ENCODE measurements around the gene RAE1.

Gene RAE1

GRCh38 chr20:57387463-57387862 lies 36.4 kb downstream of the RAE1 start:
- Histone ChIP-seq H3K27me3 (replicated peaks; ENCODE audit: control insufficient read depth, insufficient read depth, low read length) (no peaks in the 10 kb centered on the region), H3K4me3 (replicated peaks; ENCODE audit: low read depth, low read length) (no peak overlapping the region), H3K36me3 (ENCODE audit: control insufficient read depth, insufficient read depth, low read length) (peaks cover 8% of the 10 kb centered on the region)
- TF ChIP-seq CTCF (IDR thresholded peaks at IDR 0.05; ENCODE audit: insufficient read depth, low read length, poor library complexity, severe bottlenecking): no peak
- no peak for DNase-seq (ENCODE audit: extremely low read depth, insufficient read length)

GRCh38 chr20:57387945-57388371 lies 36.9 kb downstream of the RAE1 start:
- H3K27me3 ChIP-seq (replicated peaks; ENCODE audit: control insufficient read depth, insufficient read depth, low read length): no peaks in the 10 kb centered on the region
- H3K36me3 ChIP-seq (ENCODE audit: control insufficient read depth, insufficient read depth, low read length): peaks cover 8% of the 10 kb centered on the region
- no peak overlapping the region for H3K4me3 ChIP-seq (replicated peaks; ENCODE audit: low read depth, low read length)
- no peak for TF ChIP-seq CTCF (IDR thresholded peaks at IDR 0.05; ENCODE audit: insufficient read depth, low read length, poor library complexity, severe bottlenecking)
- no peak for DNase-seq (ENCODE audit: extremely low read depth, insufficient read length)

DNA sequence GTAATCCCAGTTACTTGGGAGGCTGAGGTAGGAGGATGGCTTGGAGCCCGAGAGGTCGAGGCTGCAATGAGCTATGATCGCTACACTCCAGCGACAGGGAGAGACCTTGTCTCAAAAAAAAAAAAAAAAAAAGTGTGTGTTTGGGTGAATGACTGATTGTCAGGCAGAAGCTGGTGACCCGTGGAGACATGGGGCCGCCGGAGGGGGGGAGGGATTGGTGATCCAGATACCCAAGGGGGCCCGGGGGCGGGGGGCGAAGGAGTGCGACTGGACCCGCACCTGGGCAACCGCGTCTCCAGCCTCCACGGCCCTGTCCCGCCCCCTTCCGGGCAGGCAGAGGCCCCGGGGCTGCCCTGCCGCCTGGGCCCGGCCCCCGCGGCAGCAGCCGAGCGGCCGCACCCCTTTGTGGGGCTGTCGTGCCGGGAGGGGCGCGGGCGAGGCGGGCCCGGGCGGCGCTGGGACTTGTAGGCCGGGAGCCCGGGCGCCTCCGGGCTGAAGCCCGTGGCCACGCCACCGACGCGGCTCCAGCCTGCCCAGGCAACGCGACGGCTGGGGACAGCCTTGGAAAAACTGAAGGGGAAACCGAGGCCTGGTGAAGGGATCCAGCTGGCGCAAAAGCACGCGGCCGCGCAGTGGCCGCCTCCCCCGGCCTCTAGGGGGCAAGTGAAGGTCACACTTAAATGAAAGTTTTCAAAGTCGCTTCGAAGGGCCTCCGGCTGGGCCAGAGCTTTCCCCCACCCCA lies 38.1 kb downstream of the RAE1 start:
- no peaks in the 10 kb centered on the region for H3K27me3 ChIP-seq (replicated peaks; ENCODE audit: control insufficient read depth, insufficient read depth, low read length)
- peak; percentile 86 for DNase-seq (ENCODE audit: extremely low read depth, insufficient read length)
- peaks cover 17% of the 10 kb centered on the region for H3K36me3 ChIP-seq (ENCODE audit: control insufficient read depth, insufficient read depth, low read length)
- TF ChIP-seq CTCF (IDR thresholded peaks at IDR 0.05; ENCODE audit: insufficient read depth, low read length, poor library complexity, severe bottlenecking): peak; percentile 62
- H3K4me3 ChIP-seq (replicated peaks; ENCODE audit: low read depth, low read length): peak overlapping the region; percentile 62

GRCh38 chr20:57389695-57390603 lies 38.9 kb downstream of the RAE1 start:
- Histone ChIP-seq H3K36me3 (ENCODE audit: control insufficient read depth, insufficient read depth, low read length) (peaks cover 23% of the 10 kb centered on the region), H3K4me3 (replicated peaks; ENCODE audit: low read depth, low read length) (peak overlapping the region; percentile 62), H3K27me3 (replicated peaks; ENCODE audit: control insufficient read depth, insufficient read depth, low read length) (no peaks in the 10 kb centered on the region)
- TF ChIP-seq CTCF (IDR thresholded peaks at IDR 0.05; ENCODE audit: insufficient read depth, low read length, poor library complexity, severe bottlenecking): no peak
- DNase-seq (ENCODE audit: extremely low read depth, insufficient read length): peak; percentile 80

GRCh38 chr20:57390604-57391438 lies 39.8 kb downstream of the RAE1 start, which contains the start of gene RBM38:
TSS of gene RBM38 (plus strand) at chr20:57391396. CDS start at chr20:57391582, 186 bp downstream.
- peak; percentile 86 for DNase-seq (ENCODE audit: extremely low read depth, insufficient read length)
- Histone ChIP-seq H3K4me3 (replicated peaks; ENCODE audit: low read depth, low read length) (peak within 1 kb of the TSS; percentile 88), H3K27me3 (replicated peaks; ENCODE audit: control insufficient read depth, insufficient read depth, low read length) (no peaks in the 10 kb centered on the region), H3K36me3 (ENCODE audit: control insufficient read depth, insufficient read depth, low read length) (peaks cover 28% of the 10 kb centered on the region)
- no peak for TF ChIP-seq CTCF (IDR thresholded peaks at IDR 0.05; ENCODE audit: insufficient read depth, low read length, poor library complexity, severe bottlenecking)
